CD8-positive, alpha-beta memory T cell (primary cell): ENCODE results near the gene FBXL15. TPM values are rescaled to one million over a fixed set of nuclear protein-coding genes. Genes with fewer than 3 reads are reported as not detected.

ENCODE experiments used
- CTCF ChIA-PET: fragments of 350-600 bp; sonication (Branson Sonifier 250); formaldehyde crosslinking; loops from one replicate; lab custom pipeline; 2021; ENCODE audit warnings: antibody characterized with exemption; lab: Charles Lee
- POLR2A ChIA-PET: fragments of 350-600 bp; sonication (Branson Sonifier 250); formaldehyde crosslinking; loops from one replicate; lab custom pipeline; 2021; ENCODE audit warnings: antibody characterized with exemption; lab: Charles Lee
- DNase-seq, 5 donors: peaks; one replicate each; pipeline versions ENCODE4 v3.0.0 to v3.0.0-alpha.2; 2020 to 2022; ENCODE audit warnings: mixed read lengths in 1 of 5
- H3K27ac ChIP-seq: one replicate; pipeline ENCODE4 v1.7.0; 2013; ENCODE audit warnings: low read depth, mild to moderate bottlenecking, low read length, moderate library complexity
- H3K27me3 ChIP-seq: 2 replicates; pipeline ENCODE4 v1.7.0; 2013; ENCODE audit warnings: low read length, mild to moderate bottlenecking; ENCODE audit not compliant: insufficient read depth, poor library complexity, severe bottlenecking
- H3K36me3 ChIP-seq: 2 replicates; pipeline ENCODE4 v1.7.0; 2013; ENCODE audit warnings: mild to moderate bottlenecking, low read length, moderate library complexity; ENCODE audit not compliant: insufficient read depth
- H3K4me1 ChIP-seq: 2 replicates; pipeline ENCODE4 v1.7.0; 2013; ENCODE audit warnings: mild to moderate bottlenecking, low read length, moderate library complexity; ENCODE audit not compliant: insufficient read depth
- H3K4me3 ChIP-seq: 2 replicates; pipeline ENCODE4 v1.7.0; 2013; ENCODE audit warnings: mild to moderate bottlenecking, low read length
- H3K9me3 ChIP-seq: 2 replicates; pipeline ENCODE4 v1.7.0; 2013; ENCODE audit warnings: mild to moderate bottlenecking, low read length
- H3K27ac Mint-ChIP-seq, 8 donors: one replicate each; pipeline ENCODE4 v1.8.0; 2020 to 2021; ENCODE audit warnings: mixed read lengths in 8 of 8, mild to moderate bottlenecking in 6 of 8, inconsistent platforms in 3 of 8, moderate library complexity in 3 of 8
- H3K27me3 Mint-ChIP-seq, 2 donors: one replicate each; pipeline ENCODE4 v1.8.0; 2020 to 2021; ENCODE audit warnings: mixed read lengths in 2 of 2, mild to moderate bottlenecking in 1 of 2, moderate library complexity in 1 of 2
- H3K36me3 Mint-ChIP-seq, 3 donors: one replicate each; pipeline ENCODE4 v1.8.0; 2020 to 2021; ENCODE audit warnings: mixed read lengths in 3 of 3, inconsistent platforms in 1 of 3, mild to moderate bottlenecking in 1 of 3
- H3K4me1 Mint-ChIP-seq, 3 donors: one replicate each; pipeline ENCODE4 v1.8.0; 2020 to 2021; ENCODE audit warnings: mixed read lengths in 3 of 3, inconsistent platforms in 1 of 3, mild to moderate bottlenecking in 1 of 3
- H3K4me3 Mint-ChIP-seq, 7 donors: one replicate each; pipeline ENCODE4 v1.8.0; 2020 to 2021; ENCODE audit warnings: mixed read lengths in 7 of 7, mild to moderate bottlenecking in 6 of 7, moderate library complexity in 4 of 7, inconsistent platforms in 2 of 7
- H3K9me3 Mint-ChIP-seq, 5 donors: one replicate each; pipeline ENCODE4 v1.8.0; 2020 to 2022; ENCODE audit warnings: mixed read lengths in 5 of 5, mild to moderate bottlenecking in 3 of 5, moderate library complexity in 2 of 5, inconsistent platforms in 1 of 5
- polyA plus RNA-seq: library from polyadenylated mRNA; unstranded; fragments of 300-500 nt; fragmentation: Illumina TruSeq; gene quantifications from one replicate; pipeline ENCODE4 v1.2.3, GENCODE V29; 2021
- total RNA-seq, 2 experiments: library from RNA; stranded (reverse); gene quantifications; one replicate each; pipeline ENCODE4 v1.2.3, GENCODE V29; 2021

The FBXL15 gene
- total and polyA plus RNA-seq, 3 experiments from 2014 or later: 13.5 to 33.4 (median 16.3) TPM

DNA sequence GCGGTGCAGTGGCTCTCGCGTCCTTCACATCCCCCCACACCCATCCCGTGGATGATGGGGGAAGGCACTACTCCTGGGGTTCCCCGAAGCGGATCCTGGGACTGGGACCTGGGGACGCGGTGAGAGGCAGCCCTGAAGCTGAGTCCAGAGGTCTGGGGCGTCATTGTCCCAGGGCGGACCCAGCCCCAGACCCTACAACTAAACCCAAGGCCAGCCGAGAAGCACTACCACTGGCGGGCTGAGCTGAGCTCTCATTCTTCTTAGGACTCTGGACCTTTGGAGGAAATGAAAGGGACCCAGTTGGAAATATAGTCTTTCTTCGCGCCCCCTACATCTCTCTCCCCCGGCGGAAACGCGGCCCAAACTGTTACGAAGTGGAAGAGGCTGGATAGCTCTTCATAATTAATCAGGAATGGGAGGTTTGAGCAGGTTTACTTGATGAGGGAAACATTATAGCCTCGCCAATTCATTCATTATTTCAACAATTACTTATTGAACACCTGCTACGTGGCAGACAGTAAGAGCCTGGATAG, 389 bp upstream of the FBXL15 start:
- Histone ChIP-seq H3K27me3 (peaks cover 2% of the 10 kb centered on the region), H3K4me3 (peak overlapping the region; percentile 95), H3K36me3 (peaks cover 7% of the 10 kb centered on the region), H3K27ac (peak overlapping the region; percentile 74), H3K9me3 (no peaks in the 10 kb centered on the region), H3K4me1 (peaks cover 35% of the 10 kb centered on the region)
- Mint-ChIP-seq H3K27me3 (peaks cover 20 to 24% of the 10 kb centered on the region in 2 donors), H3K9me3 (no peaks in the 10 kb centered on the region), H3K4me1 (peaks cover 20 to 49% (median 29%) of the 10 kb centered on the region in 3 donors), H3K27ac (peak overlapping the region; percentile 89 to 98 (median 96)), H3K4me3 (peak overlapping the region; percentile 92 to 99 (median 99)), H3K36me3 (peaks cover 0 to 27% (median 0%) of the 10 kb centered on the region in 3 donors)
- no peak for DNase-seq
- POLR2A ChIA-PET: interaction anchor here (0.6 to 5.6 kb wide), 9 partner anchors 9 to 59 kb away, joined by 3 to 45 read pairs (median 5); partner anchors contain the start of genes C10orf95, CUEDC2 and NFKB2
- CTCF ChIA-PET: interaction anchor here (0.8 to 4.1 kb wide), 14 partner anchors 10 to 222 kb away, joined by 3 to 37 read pairs (median 6); partner anchors contain the start of genes C10orf95, CUEDC2 and NFKB2

DNA sequence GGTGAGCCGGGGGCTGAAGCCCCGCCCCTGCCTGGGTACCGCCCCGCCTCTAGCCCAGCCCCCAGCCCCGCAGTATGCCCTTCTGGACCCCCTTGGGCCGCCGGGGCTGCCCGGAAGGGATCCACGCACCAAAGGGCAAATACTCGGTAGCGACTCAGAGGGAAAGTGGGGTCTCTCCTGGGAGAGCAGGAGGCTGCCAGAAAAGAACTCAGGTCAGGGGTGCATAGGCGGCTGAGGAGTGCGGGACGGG, 796 bp downstream of the FBXL15 start:
- CTCF ChIA-PET: interaction anchor here (0.6 to 4.1 kb wide), 13 partner anchors 9 to 251 kb away, joined by 3 to 37 read pairs (median 4); partner anchors contain the start of genes C10orf95 and CUEDC2
- peak overlapping the region; percentile 74 for H3K27ac ChIP-seq
- POLR2A ChIA-PET: interaction anchor here (0.6 to 5.6 kb wide), 8 partner anchors 11 to 57 kb away, joined by 3 to 45 read pairs (median 7); partner anchors contain the start of genes C10orf95, CUEDC2 and NFKB2

DNA sequence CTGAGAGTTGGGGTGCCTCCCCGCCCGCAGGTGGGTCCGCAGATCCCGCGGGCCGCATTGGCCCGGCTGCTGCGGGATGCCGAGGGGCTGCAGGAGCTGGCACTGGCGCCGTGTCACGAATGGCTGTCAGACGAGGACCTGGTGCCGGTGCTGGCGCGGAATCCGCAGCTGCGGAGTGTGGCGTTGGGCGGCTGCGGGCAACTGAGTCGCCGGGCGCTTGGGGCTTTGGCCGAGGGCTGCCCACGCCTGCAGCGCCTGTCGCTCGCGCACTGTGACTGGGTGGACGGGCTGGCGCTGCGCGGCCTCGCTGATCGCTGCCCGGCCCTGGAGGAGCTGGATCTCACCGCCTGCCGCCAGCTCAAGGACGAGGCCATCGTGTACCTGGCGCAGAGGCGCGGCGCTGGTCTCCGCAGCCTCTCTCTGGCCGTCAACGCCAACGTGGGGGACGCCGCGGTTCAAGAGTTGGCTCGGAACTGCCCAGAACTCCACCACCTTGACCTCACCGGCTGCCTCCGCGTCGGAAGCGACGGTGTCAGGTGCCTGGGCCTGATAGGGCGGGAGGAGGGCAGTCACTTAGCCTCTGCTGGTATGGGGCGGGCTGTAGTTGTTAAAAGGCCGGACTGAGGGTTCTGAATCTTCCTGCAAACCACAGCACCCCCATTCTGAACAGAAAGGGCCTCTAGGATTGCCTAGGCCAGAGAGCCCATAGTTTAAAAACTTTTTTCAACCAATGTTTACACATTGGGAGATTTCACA, 1.3 kb downstream of the FBXL15 start:
- POLR2A ChIA-PET: interaction anchor here (0.6 to 5.6 kb wide), 7 partner anchors 11 to 57 kb away, joined by 3 to 45 read pairs (median 9); partner anchors contain the start of genes C10orf95, CUEDC2 and NFKB2

More for the DNA sequence above, 796 bp downstream of the FBXL15 start:
- no peaks in the 10 kb centered on the region for H3K9me3 ChIP-seq
- DNase-seq: no peak
- H3K27me3 Mint-ChIP-seq: peaks cover 14 to 15% of the 10 kb centered on the region in 2 donors
- no peaks in the 10 kb centered on the region for H3K9me3 Mint-ChIP-seq
- H3K36me3 ChIP-seq: peaks cover 7% of the 10 kb centered on the region
- H3K4me1 ChIP-seq: peaks cover 35% of the 10 kb centered on the region
- H3K4me1 Mint-ChIP-seq: peaks cover 23 to 57% (median 35%) of the 10 kb centered on the region in 3 donors
- H3K27ac Mint-ChIP-seq: peak overlapping the region in 7 of 8 donors; percentile 45 to 98 (median 97)
- peak overlapping the region; percentile 95 for H3K4me3 ChIP-seq
- peak overlapping the region; percentile 92 to 99 (median 99) for H3K4me3 Mint-ChIP-seq
- peaks cover 0 to 35% (median 0%) of the 10 kb centered on the region in 3 donors for H3K36me3 Mint-ChIP-seq
- peaks cover 2% of the 10 kb centered on the region for H3K27me3 ChIP-seq

DNA sequence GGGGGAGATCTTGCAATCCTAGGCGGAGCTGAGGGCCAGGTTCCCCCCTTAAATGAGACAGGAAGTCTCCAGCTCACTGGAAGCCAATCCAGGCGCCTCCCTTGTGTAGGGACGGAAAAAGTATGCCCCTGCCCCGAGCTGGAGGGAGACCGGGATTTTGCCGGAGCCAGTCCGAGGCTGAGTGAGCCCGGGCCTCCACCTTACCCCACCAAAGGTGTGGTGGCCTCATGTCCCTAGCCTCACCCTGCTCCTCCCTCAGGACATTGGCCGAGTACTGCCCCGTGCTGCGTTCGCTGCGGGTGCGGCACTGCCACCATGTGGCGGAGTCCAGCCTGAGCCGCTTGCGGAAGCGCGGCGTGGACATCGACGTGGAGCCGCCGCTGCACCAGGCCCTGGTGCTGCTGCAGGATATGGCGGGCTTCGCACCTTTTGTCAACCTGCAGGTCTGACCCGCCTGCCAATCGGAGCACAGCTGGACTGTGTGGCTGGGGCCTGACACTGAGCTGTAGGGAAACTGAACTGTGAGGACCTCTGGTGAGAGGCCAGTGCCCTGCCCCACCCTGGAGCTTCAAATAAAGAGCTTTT, 2.0 kb downstream of the FBXL15 start:
- peaks cover 7% of the 10 kb centered on the region for H3K36me3 ChIP-seq
- peaks cover 35% of the 10 kb centered on the region for H3K4me1 ChIP-seq
- peaks cover 2% of the 10 kb centered on the region for H3K27me3 ChIP-seq
- CTCF ChIA-PET: interaction anchor here (1.1 to 4.1 kb wide), 11 partner anchors 9 to 161 kb away, joined by 3 to 37 read pairs (median 4); partner anchors contain the start of genes C10orf95 and CUEDC2
- POLR2A ChIA-PET: interaction anchor here (0.7 to 5.6 kb wide), 4 partner anchors 10 to 28 kb away, joined by 9 to 45 read pairs (median 35); partner anchors contain the start of genes C10orf95, CUEDC2 and NFKB2
- Mint-ChIP-seq H3K4me3 (peak overlapping the region; percentile 84 to 99 (median 99)), H3K4me1 (peaks cover 24 to 61% (median 36%) of the 10 kb centered on the region in 3 donors), H3K27me3 (peaks cover 7 to 11% of the 10 kb centered on the region in 2 donors), H3K9me3 (no peaks in the 10 kb centered on the region), H3K27ac (peak overlapping the region in 7 of 8 donors; percentile 23 to 89 (median 54)), H3K36me3 (peaks cover 0 to 37% (median 0%) of the 10 kb centered on the region in 3 donors)
- DNase-seq: peak in 2 of 5 donors; percentile 33 to 66
- H3K4me3 ChIP-seq: peak overlapping the region; percentile 95
- H3K9me3 ChIP-seq: no peaks in the 10 kb centered on the region
- peak overlapping the region; percentile 74 for H3K27ac ChIP-seq

More for the DNA sequence above, 1.3 kb downstream of the FBXL15 start:
- CTCF ChIA-PET: interaction anchor here (0.6 to 4.1 kb wide), 15 partner anchors 9 to 252 kb away, joined by 3 to 37 read pairs (median 4); partner anchors contain the start of genes C10orf95 and CUEDC2
- H3K27me3 Mint-ChIP-seq: peaks cover 13 to 14% of the 10 kb centered on the region in 2 donors
- H3K4me3 ChIP-seq: peak overlapping the region; percentile 95
- H3K9me3 ChIP-seq: no peaks in the 10 kb centered on the region
- peaks cover 24 to 57% (median 36%) of the 10 kb centered on the region in 3 donors for H3K4me1 Mint-ChIP-seq
- H3K36me3 ChIP-seq: peaks cover 7% of the 10 kb centered on the region
- H3K4me3 Mint-ChIP-seq: peak overlapping the region; percentile 92 to 99 (median 99)
- peaks cover 0 to 35% (median 0%) of the 10 kb centered on the region in 3 donors for H3K36me3 Mint-ChIP-seq
- peak overlapping the region; percentile 29 to 98 (median 76) for H3K27ac Mint-ChIP-seq
- peak in 1 of 5 donors; percentile 19 for DNase-seq
- H3K9me3 Mint-ChIP-seq: no peaks in the 10 kb centered on the region
- peaks cover 35% of the 10 kb centered on the region for H3K4me1 ChIP-seq
- H3K27ac ChIP-seq: peak overlapping the region; percentile 74
- H3K27me3 ChIP-seq: peaks cover 2% of the 10 kb centered on the region

- ChIA-PET CTCF (interaction anchor here (1.1 to 4.1 kb wide), 10 partner anchors 9 to 160 kb away, joined by 3 to 37 read pairs (median 4); partner anchors contain the start of genes C10orf95 and CUEDC2), POLR2A (interaction anchor here (0.7 to 5.6 kb wide), 3 partner anchors 9 to 27 kb away, joined by 3 to 45 read pairs (median 40); partner anchors contain the start of genes C10orf95 and CUEDC2)
- Mint-ChIP-seq H3K9me3 (no peaks in the 10 kb centered on the region), H3K27me3 (peaks cover 0 to 6% of the 10 kb centered on the region in 2 donors), H3K36me3 (peaks cover 0 to 37% (median 0%) of the 10 kb centered on the region in 3 donors), H3K27ac (peak overlapping the region in 1 of 8 donors; percentile 89), H3K4me3 (peak overlapping the region in 4 of 7 donors; percentile 15 to 84 (median 46)), H3K4me1 (peaks cover 24 to 56% (median 33%) of the 10 kb centered on the region in 3 donors)
- H3K4me3 ChIP-seq: peak overlapping the region; percentile 95
- H3K4me1 ChIP-seq: peaks cover 35% of the 10 kb centered on the region
- no peaks in the 10 kb centered on the region for H3K9me3 ChIP-seq
- H3K27me3 ChIP-seq: peaks cover 2% of the 10 kb centered on the region
- DNase-seq: no peak
- H3K27ac ChIP-seq: peak overlapping the region; percentile 74
- H3K36me3 ChIP-seq: peaks cover 7% of the 10 kb centered on the region
Measured at GRCh38 chr10:102423372-102423968, 2.8 kb downstream of the FBXL15 start.

DNA sequence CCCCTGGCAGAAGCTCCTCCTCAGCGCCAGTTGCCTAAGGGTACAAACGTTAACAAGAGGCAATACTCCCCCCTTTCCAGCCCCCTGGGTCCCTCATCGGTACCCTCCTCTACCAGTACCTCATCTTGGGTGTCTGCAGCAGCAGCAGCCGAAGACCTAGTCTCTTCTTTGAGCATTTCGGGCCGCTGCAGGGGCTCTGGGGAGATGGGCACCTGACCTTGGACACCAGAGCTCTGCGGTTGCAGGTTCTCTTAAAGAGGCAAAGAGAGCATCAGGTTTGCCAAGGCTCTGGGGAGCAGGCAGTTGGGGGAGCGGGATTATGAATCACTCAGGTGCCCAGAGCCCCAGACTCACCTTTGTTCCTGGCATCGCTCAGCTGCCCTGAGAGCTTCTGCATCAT, 3.5 kb downstream of the FBXL15 start:
- no peaks in the 10 kb centered on the region for H3K9me3 ChIP-seq
- DNase-seq: no peak
- Mint-ChIP-seq H3K27ac (peak overlapping the region in 1 of 8 donors; percentile 85), H3K36me3 (peaks cover 0 to 37% (median 0%) of the 10 kb centered on the region in 3 donors), H3K9me3 (no peaks in the 10 kb centered on the region), H3K4me1 (peaks cover 20 to 53% (median 30%) of the 10 kb centered on the region in 3 donors), H3K27me3 (peaks cover 0 to 6% of the 10 kb centered on the region in 2 donors), H3K4me3 (peak overlapping the region in 4 of 7 donors; percentile 15 to 77 (median 61))
- ChIA-PET POLR2A (interaction anchor here (0.6 to 5.6 kb wide), 4 partner anchors 9 to 151 kb away, joined by 3 to 45 read pairs (median 22); partner anchors contain the start of genes C10orf95 and CUEDC2), CTCF (interaction anchor here (1.1 to 2.1 kb wide), 5 partner anchors 8 to 159 kb away, joined by 3 to 6 read pairs (median 4); partner anchors contain the start of genes C10orf95 and CUEDC2)
- peaks cover 31% of the 10 kb centered on the region for H3K4me1 ChIP-seq
- no peak overlapping the region for H3K27ac ChIP-seq
- H3K27me3 ChIP-seq: peaks cover under 1% of the 10 kb centered on the region
- H3K4me3 ChIP-seq: no peak overlapping the region
- peaks cover 7% of the 10 kb centered on the region for H3K36me3 ChIP-seq
